Stimulated activated naive CD8-positive, alpha-beta T cell treated with anti-CD3 and anti-CD28 coated beads, Interleukin-15, amount 100 ng/mL, for 72 hours (primary cell): ENCODE results near the gene SMYD3.

Experiments
- ATAC-seq: fragments of 150-1000 bp; cut with Tn5 transposase; 2 replicates; pipeline ENCODE4 v1.10.0; 2021; ENCODE audit warnings: mild to moderate bottlenecking, moderate library complexity
- DNase-seq, 2 donors: peaks; one replicate each; pipeline ENCODE4 v3.0.0; 2021 to 2022
- H3K27ac Mint-ChIP-seq, 2 donors: one replicate each; pipeline ENCODE4 v1.8.0; 2022; ENCODE audit warnings: mild to moderate bottlenecking in 2 of 2, mixed read lengths in 2 of 2, moderate library complexity in 2 of 2
- H3K27me3 Mint-ChIP-seq: one replicate; pipeline ENCODE4 v1.8.0; 2022; ENCODE audit warnings: mixed read lengths
- H3K4me1 Mint-ChIP-seq: one replicate; pipeline ENCODE4 v1.8.0; 2022; ENCODE audit warnings: mild to moderate bottlenecking, mixed read lengths
- H3K4me3 Mint-ChIP-seq, 2 donors: one replicate each; pipeline ENCODE4 v1.8.0; 2022; ENCODE audit warnings: mild to moderate bottlenecking in 2 of 2, mixed read lengths in 2 of 2, moderate library complexity in 1 of 2
- H3K9me3 Mint-ChIP-seq, 2 donors: one replicate each; pipeline ENCODE4 v1.8.0; 2022; ENCODE audit warnings: mixed read lengths in 2 of 2

The SMYD3 gene

DNA sequence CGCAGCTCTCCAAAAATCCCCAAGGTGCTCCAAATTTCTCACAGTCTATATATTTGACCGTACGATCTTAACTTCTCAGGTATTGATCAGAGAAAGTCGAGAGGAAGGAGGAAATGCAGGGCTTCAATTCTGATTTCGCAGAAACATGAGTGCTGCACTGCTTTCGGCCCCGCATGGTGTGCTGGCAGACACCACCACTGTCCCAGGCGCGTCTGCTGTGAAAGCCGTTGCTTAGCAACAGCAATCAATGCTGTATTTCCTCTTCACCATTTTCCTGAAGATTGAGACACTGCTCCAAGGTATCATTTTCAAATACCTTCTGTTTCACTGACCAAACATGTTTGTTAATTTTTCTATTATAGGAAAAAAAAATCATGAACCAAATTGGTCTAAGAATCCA is 296.3 kb downstream of the SMYD3 start:
- H3K27me3 Mint-ChIP-seq = no peaks in the 10 kb centered on the region

DNA sequence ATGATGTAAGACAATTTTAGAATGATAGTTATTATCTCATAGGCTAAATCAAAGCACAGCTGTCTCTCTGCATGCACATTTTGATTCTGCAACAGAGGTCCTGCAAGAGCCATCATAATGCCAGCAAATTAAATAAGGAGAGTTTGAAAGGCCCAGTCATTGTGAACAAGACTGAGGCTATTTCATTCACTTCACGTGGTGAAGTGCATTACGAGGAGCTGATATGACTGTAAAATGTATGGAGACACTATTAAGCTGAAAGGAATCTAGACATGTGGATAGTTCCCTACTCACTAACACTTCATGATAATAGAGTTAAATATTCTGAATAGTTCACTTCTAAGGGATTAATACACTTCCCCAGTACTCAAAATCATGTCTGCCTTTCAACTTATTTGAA is 299.0 kb downstream of the SMYD3 start:
- no peaks in the 10 kb centered on the region for H3K27me3 Mint-ChIP-seq
- no peaks in the 10 kb centered on the region for H3K9me3 Mint-ChIP-seq
- no peak overlapping the region for H3K4me3 Mint-ChIP-seq
- H3K27ac Mint-ChIP-seq = no peak overlapping the region
- DNase-seq = no peak
- ATAC-seq = no peak
- H3K4me1 Mint-ChIP-seq = no peaks in the 10 kb centered on the region

More for the DNA sequence above, 296.3 kb downstream of the SMYD3 start:
- Mint-ChIP-seq H3K4me1 (no peaks in the 10 kb centered on the region), H3K9me3 (no peaks in the 10 kb centered on the region), H3K4me3 (no peak overlapping the region), H3K27ac (no peak overlapping the region)
- no peak for DNase-seq
- ATAC-seq = no peak

DNA sequence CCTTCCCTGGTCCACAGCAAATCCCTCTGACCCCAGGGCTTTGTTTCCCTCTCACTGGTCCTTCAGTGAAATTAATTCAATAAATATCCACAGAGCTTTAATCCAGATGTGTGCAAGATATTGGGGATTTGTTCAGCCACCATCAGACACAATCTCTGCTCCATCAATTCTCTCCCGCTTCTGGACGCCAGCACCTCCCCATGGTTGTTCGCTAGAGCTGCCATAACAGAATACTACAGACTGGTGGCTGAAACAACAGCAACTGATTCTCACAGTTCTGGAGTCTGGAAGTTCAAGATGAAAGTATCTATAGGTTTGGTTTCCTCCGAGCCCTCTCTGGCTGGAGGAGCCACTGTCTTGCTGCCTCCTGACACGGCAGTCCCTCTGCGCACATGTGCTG is 303.9 kb downstream of the SMYD3 start:
- DNase-seq (no peak), ATAC-seq (no peak)
- H3K27ac Mint-ChIP-seq = peak overlapping the region in 1 of 2 donors; percentile 63
- H3K9me3 Mint-ChIP-seq = no peaks in the 10 kb centered on the region
- H3K4me1 Mint-ChIP-seq = no peaks in the 10 kb centered on the region
- no peak overlapping the region for H3K4me3 Mint-ChIP-seq
- H3K27me3 Mint-ChIP-seq = no peaks in the 10 kb centered on the region

DNA sequence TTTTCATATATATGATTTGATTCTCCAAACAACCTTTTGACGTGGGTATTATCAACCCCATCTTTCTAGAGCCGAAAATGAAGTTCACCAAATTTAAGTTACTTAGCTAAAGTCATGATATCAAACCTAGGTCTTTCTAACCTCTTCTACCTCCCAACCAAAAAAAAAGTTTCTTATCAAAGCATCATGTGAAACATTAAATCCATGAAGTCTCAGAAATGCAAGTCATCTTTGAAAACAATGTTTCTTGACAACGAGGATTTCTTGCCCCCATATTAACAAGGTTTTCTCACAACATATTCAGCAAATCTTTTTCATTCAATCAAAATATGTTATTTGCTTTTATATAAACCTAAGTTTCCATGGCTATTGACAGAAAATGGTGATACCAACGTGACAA is 306.3 kb downstream of the SMYD3 start:
- Mint-ChIP-seq H3K4me1 (no peaks in the 10 kb centered on the region), H3K27ac (no peak overlapping the region), H3K4me3 (no peak overlapping the region), H3K9me3 (no peaks in the 10 kb centered on the region), H3K27me3 (no peaks in the 10 kb centered on the region)
- DNase-seq (no peak), ATAC-seq (no peak)

DNA sequence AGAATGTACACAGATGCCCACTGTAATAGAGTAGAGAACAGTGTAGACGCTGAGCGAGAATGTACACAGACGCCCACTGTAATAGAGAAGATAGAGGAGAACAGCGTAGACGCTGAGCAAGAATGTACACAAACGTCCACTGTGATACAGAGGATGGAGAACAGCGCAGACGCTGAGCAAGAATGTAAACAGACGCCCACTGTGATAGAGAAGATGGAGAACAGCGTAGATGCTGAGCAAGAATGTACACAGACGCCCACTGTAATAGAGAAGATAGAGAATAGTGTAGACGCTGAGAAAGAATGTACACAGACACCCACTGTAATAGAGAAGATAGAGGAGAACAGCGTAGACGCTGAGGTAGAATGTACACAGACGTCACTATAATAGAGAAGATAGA is 306.9 kb downstream of the SMYD3 start:
- H3K27ac Mint-ChIP-seq = no peak overlapping the region
- H3K4me1 Mint-ChIP-seq = no peaks in the 10 kb centered on the region
- H3K9me3 Mint-ChIP-seq = no peaks in the 10 kb centered on the region
- ATAC-seq (no peak), DNase-seq (no peak)
- no peaks in the 10 kb centered on the region for H3K27me3 Mint-ChIP-seq
- no peak overlapping the region for H3K4me3 Mint-ChIP-seq

DNA sequence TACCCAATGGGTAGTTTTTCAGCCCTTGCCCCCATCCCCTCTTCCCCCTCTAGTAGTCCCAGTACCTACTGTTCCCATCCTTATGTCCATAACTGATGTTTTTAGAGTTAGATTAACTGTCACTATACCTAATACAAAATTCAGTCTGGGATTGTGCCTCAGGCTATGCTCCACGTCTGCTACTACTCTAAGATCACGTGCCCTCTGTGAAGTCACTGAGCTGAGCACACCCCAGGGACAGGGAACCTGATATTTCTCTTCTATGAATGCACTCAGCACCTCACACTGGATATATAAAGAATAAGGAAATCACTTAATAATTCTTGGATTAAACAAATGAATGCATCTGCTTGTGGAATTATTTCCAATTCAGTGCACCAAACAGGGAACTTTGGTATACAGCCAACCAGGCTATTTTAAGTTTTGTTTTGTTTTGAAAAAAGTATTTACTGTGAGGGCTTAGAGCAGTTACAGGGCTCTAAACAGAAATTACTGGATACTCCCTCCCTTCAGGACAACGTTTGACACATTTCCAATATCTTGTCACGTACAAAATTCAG is 307.9 kb downstream of the SMYD3 start:
- H3K9me3 Mint-ChIP-seq = no peaks in the 10 kb centered on the region
- ATAC-seq (no peak), DNase-seq (no peak)
- H3K27me3 Mint-ChIP-seq = no peaks in the 10 kb centered on the region
- no peaks in the 10 kb centered on the region for H3K4me1 Mint-ChIP-seq
- H3K4me3 Mint-ChIP-seq = no peak overlapping the region
- no peak overlapping the region for H3K27ac Mint-ChIP-seq

DNA sequence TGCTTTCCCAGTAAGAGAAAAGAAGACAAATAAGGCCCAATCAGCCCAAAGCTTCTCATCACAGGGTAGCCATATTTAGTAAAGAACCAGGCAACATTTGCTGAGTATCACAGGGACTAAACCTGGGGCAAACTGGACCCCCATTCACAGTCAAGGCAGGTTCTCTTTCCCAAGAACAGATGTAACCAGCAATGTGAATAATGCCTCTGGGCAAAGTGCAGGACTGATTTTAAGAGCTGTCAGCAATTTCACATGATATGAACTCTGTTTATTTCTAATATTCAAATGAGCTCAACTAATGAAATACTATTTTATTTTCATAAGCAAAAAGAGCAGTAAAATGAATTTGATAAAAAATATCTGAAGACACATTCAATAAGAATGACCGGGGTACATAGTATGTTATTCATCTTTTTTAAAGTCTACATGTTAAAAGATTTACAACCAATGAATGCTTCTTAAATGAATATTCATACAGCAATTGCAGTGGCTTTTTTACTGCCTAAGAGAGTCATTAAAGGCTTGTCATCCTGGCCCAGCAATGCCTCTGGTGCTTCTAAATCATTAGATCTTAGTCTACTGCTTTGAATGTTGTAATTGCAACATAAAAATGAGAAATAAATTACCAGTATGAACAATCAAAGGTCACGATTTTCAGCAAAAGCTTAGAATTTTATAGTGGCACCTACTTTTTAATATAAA is 308.8 kb downstream of the SMYD3 start:
- ATAC-seq (no peak), DNase-seq (no peak)
- H3K27me3 Mint-ChIP-seq = no peaks in the 10 kb centered on the region
- H3K4me3 Mint-ChIP-seq = no peak overlapping the region
- no peaks in the 10 kb centered on the region for H3K4me1 Mint-ChIP-seq
- H3K9me3 Mint-ChIP-seq = no peaks in the 10 kb centered on the region
- no peak overlapping the region for H3K27ac Mint-ChIP-seq

DNA sequence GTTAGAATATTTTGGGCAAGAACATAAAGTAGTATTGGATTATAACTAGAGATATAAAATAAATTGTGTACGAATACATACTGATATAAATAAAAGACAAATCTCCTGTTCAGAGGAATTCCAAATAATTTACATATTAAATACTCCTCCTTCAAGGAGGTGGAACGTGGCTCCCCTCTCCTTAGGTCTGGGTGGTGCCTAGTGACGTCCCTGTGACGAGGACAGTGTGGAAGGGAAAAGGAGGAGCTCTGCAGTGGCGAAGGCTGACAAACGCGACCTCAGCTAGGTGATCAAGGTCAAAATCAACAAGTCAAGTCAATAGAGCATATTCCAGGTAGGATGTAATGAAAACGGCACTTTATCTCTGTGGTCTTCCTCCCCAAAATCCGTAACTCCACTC is 310.0 kb downstream of the SMYD3 start:
- ATAC-seq = no peak
- no peaks in the 10 kb centered on the region for H3K9me3 Mint-ChIP-seq
- no peaks in the 10 kb centered on the region for H3K4me1 Mint-ChIP-seq
- H3K4me3 Mint-ChIP-seq = no peak overlapping the region
- no peak overlapping the region for H3K27ac Mint-ChIP-seq
- DNase-seq = no peak
- H3K27me3 Mint-ChIP-seq = no peaks in the 10 kb centered on the region

DNA sequence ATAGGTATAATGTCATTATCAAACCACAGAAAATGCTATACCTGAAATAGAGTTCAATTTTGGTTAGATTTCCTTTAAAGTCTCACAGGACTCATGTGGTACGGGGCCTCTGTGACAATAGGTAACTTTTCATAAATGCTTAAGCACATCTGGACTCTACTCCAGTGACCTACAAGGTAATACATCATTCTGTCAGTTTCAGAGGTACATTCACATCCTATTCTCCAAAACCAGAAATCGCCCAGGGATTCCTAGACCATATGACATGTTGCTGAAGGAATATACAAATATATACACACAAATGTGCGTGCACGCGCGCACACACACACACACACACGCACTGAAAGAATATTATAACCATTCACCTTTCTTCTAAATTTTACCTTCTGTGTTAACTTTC is 311.8 kb downstream of the SMYD3 start:
- no peaks in the 10 kb centered on the region for H3K4me1 Mint-ChIP-seq
- no peak overlapping the region for H3K27ac Mint-ChIP-seq
- no peak overlapping the region for H3K4me3 Mint-ChIP-seq
- ATAC-seq (no peak), DNase-seq (no peak)
- H3K9me3 Mint-ChIP-seq = no peaks in the 10 kb centered on the region
- no peaks in the 10 kb centered on the region for H3K27me3 Mint-ChIP-seq

DNA sequence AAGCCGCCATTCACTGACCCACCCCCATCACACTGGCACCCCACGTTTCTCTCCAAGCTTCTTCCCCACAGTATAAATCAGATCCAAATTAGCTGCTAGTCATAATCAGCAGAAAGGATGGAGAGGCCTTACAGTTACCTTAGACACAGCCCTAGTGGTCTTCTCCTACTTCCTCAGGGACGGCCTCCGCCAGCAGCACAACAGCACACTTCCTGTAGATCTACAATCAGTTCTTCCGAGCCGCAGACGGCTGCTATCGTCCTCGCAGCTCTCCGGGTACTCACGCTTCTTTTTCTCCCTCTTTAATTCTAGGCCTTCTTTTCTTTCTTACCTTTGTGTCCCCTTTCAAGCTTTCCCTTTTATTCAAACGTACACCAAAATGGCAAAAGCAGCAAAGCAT is 313.5 kb downstream of the SMYD3 start:
- Mint-ChIP-seq H3K9me3 (no peaks in the 10 kb centered on the region), H3K4me1 (no peaks in the 10 kb centered on the region), H3K27ac (peak overlapping the region in 1 of 2 donors; percentile 37), H3K27me3 (no peaks in the 10 kb centered on the region), H3K4me3 (no peak overlapping the region)
- no peak for ATAC-seq
- no peak for DNase-seq

DNA sequence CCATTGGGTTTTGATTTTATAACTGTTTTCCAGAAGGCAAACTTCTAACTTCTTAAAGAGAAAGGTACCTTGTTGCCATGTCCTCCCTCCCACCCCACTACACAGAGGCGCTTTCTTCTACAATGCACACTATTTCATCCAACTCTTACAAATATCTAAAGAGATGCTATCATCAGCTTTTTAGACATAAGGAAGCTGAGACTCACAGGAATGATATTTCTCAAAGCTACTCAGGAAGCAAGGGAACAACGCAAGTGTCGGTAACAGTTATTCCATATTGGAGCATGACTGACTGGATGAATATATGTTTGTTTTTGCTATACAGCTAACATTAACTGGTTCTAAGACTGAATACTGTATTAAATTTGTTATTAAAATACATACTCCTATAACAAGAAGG is 318.0 kb downstream of the SMYD3 start:
- H3K4me1 Mint-ChIP-seq = no peaks in the 10 kb centered on the region
- no peak overlapping the region for H3K4me3 Mint-ChIP-seq
- no peaks in the 10 kb centered on the region for H3K27me3 Mint-ChIP-seq
- no peak overlapping the region for H3K27ac Mint-ChIP-seq
- no peaks in the 10 kb centered on the region for H3K9me3 Mint-ChIP-seq
- no peak for DNase-seq
- ATAC-seq = no peak

DNA sequence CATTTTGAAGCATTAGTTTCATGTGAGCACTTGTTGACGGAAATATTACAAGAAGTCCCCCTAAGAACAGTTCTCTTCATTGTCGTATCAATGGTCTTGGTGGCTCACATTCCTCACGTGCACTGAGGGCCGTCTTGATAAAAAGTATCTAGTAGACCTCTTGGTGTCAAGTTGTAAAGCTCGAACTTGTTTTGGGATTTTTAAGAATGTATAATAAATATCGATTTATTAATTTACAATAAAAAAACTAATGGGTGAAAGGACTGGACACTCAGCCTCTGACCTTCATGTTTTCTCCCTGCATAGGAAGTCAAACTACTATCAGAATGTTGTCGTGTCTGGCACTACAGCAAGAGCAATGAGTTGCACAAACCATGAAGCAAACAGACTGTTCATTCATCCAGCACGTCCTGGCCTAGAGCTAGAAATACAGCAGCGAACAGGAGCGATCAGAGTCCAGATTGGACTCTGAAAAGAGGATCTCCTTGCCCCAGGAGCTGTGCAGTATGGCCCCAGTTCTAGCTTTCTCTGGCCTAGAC is 319.2 kb downstream of the SMYD3 start:
- DNase-seq (no peak), ATAC-seq (no peak)
- H3K4me3 Mint-ChIP-seq = no peak overlapping the region
- H3K27me3 Mint-ChIP-seq = no peaks in the 10 kb centered on the region
- H3K9me3 Mint-ChIP-seq = no peaks in the 10 kb centered on the region
- peaks cover under 1% of the 10 kb centered on the region for H3K4me1 Mint-ChIP-seq
- H3K27ac Mint-ChIP-seq = no peak overlapping the region

DNA sequence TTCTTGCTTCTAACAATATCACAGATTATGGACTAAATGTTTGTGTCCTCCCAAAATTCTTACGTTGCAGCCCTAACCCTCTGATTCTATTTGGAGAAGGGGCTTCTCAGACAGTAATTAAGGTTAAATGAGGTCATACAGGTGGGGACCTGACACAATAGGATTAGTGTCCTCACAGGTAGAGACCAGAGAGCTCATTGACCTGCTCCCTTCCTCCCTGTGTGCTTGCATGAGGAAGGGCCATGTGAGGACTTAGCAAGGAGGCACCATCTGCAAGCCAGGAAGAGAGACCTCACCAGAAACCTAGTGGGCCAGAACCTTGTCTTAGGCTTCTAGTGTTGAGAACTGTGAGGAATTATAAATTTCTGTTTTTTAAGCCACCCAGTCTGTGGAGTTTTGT is 322.6 kb downstream of the SMYD3 start:
- no peak overlapping the region for H3K4me3 Mint-ChIP-seq
- H3K4me1 Mint-ChIP-seq = peaks cover 11% of the 10 kb centered on the region
- ATAC-seq = no peak
- H3K27ac Mint-ChIP-seq = no peak overlapping the region
- H3K27me3 Mint-ChIP-seq = no peaks in the 10 kb centered on the region
- no peaks in the 10 kb centered on the region for H3K9me3 Mint-ChIP-seq
- no peak for DNase-seq

DNA sequence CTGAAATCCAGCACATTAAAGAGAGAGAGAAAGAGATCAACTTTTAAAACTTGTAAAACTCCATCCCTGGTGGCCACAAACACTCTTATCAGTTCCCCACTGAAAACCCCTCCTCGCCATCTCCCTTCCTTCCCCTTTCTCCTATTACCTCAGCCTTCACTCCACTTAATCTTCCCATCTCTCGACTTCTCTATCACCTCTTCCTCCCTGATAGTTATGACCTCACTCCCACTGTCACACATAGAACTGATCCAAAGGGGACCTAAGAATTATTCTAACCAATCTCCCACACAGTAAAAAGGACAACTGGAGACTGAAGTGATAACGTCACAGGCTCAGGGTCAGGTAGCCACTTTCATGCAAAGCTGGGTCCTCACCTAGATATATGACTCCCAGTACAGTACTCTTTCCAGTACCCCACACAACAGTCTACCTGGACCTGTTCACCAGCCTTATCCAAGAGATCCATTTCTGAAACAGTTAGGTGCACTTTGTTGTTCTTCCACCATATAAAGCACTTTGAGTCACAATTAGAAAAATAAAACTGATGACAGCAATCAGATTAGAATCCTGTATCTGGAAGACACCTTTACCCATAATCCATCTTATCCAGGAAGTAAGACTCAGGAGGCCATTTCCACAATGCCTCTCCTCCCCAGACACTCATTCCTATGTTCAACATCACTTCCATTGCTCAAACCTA is 324.8 kb downstream of the SMYD3 start:
- Mint-ChIP-seq H3K4me1 (peaks cover 11% of the 10 kb centered on the region), H3K4me3 (no peak overlapping the region), H3K27ac (peak overlapping the region in 1 of 2 donors; percentile 3), H3K9me3 (no peaks in the 10 kb centered on the region), H3K27me3 (no peaks in the 10 kb centered on the region)
- ATAC-seq = no peak
- DNase-seq = no peak

DNA sequence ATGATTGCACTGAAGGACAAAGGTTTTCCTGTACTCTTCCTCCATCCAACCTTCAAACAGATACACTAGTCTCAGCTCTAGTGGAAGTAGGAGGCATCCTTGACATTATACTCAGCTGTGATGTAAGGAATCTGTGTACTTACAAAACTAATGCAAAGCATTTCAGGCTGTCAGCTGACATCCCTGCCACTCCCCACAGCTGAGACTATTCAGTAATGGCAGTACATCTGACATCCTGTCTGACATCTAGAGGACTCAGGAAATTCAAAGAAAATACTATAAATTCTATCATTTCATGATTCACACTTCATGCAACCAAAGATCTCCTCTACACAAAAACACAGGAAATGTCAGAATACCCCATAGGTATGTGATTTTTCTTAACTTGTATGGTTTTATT is 325.8 kb downstream of the SMYD3 start:
- Mint-ChIP-seq H3K4me3 (no peak overlapping the region), H3K4me1 (peaks cover 11% of the 10 kb centered on the region), H3K9me3 (no peaks in the 10 kb centered on the region), H3K27ac (peak overlapping the region in 1 of 2 donors; percentile 4), H3K27me3 (no peaks in the 10 kb centered on the region)
- no peak for ATAC-seq
- no peak for DNase-seq

DNA sequence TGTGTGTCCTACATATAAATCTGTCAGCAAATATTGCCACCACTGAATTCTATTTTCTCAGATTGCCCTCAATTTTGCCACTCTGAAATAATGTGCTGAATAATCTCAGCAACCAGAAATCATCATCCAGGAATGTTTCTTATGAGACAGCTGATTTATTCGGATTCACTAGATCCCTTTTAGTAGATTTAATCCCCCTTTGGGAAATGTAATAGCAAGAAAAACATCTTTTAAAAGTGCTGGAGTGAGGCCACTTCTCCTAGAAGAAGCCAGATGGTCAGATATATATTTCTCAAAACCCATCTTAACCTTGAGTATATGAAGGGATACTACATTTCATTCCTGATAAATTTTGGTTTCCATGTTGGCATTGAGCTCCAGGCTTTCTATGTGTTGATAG is 327.7 kb downstream of the SMYD3 start:
- no peak overlapping the region for H3K27ac Mint-ChIP-seq

More for the DNA sequence above, 327.7 kb downstream of the SMYD3 start:
- DNase-seq = no peak
- H3K4me1 Mint-ChIP-seq = peaks cover 11% of the 10 kb centered on the region
- H3K27me3 Mint-ChIP-seq = no peaks in the 10 kb centered on the region
- no peaks in the 10 kb centered on the region for H3K9me3 Mint-ChIP-seq
- no peak for ATAC-seq
- H3K4me3 Mint-ChIP-seq = no peak overlapping the region
